Endothelial cell (in vitro differentiated cells): ENCODE data around the gene SND1. TPM values are rescaled to one million over a fixed set of nuclear protein-coding genes. Genes with fewer than 3 reads are reported as not detected.

Source experiments
- DNase-seq: peaks from one replicate; pipeline ENCODE4 v3.0.0; 2021; ENCODE audit warnings: low spot score
- H3K27ac Mint-ChIP-seq: one replicate; pipeline ENCODE4 v1.8.0; 2021; ENCODE audit warnings: mixed read lengths, inconsistent platforms; ENCODE audit not compliant: unreplicated experiment
- H3K27me3 Mint-ChIP-seq: one replicate; pipeline ENCODE4 v1.8.0; 2021; ENCODE audit warnings: mild to moderate bottlenecking, moderate library complexity, mixed read lengths, inconsistent platforms; ENCODE audit not compliant: unreplicated experiment
- H3K36me3 Mint-ChIP-seq: one replicate; pipeline ENCODE4 v1.8.0; 2021; ENCODE audit warnings: mild to moderate bottlenecking, low read depth, mixed read lengths, inconsistent platforms; ENCODE audit not compliant: unreplicated experiment
- H3K4me1 Mint-ChIP-seq: one replicate; pipeline ENCODE4 v1.8.0; 2021; ENCODE audit warnings: mild to moderate bottlenecking, mixed read lengths, inconsistent platforms; ENCODE audit not compliant: unreplicated experiment
- H3K4me3 Mint-ChIP-seq: one replicate; pipeline ENCODE4 v1.8.0; 2021; ENCODE audit warnings: mild to moderate bottlenecking, mixed read lengths, inconsistent platforms; ENCODE audit not compliant: unreplicated experiment
- H3K9me3 Mint-ChIP-seq: one replicate; pipeline ENCODE4 v1.8.0; 2021; ENCODE audit warnings: mixed read lengths, inconsistent platforms; ENCODE audit not compliant: unreplicated experiment
- total RNA-seq: library from RNA; stranded (reverse); fragmentation: NEBNext Ultra II Directional; extraction: Animal tissue kit (Norgen Biotek cat#: 25700); gene quantifications from one replicate; pipeline ENCODE4 v1.2.1, GENCODE V29; 2021; ENCODE audit not compliant: unreplicated experiment
- TF ChIP-seq, protein P1 (sequence below): fragments of 200-600 bp; sonication (generic); IDR thresholded peaks from one replicate; pipeline ENCODE4 v1.5.0; 2021; ENCODE audit warnings: antibody characterized with exemption; ENCODE audit not compliant: unreplicated experiment

SND1 gene
- total RNA-seq, 1 donor from 2014 or later: 375 TPM

DNA sequence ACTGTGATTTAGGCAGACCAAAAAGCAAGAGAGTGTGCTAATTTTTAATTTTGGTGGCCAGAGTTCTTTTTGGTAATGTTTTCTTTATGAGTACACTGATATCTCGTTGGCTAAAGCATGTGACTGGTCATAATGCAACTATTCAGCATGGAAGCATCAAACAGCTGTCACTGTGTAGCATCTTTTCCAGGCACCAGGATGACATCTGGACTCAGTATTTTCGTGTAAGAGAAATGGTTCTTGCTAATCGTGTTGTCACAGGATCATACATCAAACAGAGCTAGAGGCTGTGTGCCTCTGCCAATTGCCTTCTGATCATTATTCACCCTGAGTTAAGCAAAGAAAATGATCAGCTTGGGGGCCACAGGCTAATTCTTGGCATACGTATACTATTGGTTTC, 118.9 kb downstream of the SND1 start:
- H3K9me3 Mint-ChIP-seq: no peaks in the 10 kb centered on the region
- peaks cover 36% of the 10 kb centered on the region for H3K4me1 Mint-ChIP-seq
- H3K27me3 Mint-ChIP-seq: peaks cover 1% of the 10 kb centered on the region
- H3K36me3 Mint-ChIP-seq: peaks cover 11% of the 10 kb centered on the region
- no peak overlapping the region for H3K4me3 Mint-ChIP-seq
- TF ChIP-seq, protein P1, sequence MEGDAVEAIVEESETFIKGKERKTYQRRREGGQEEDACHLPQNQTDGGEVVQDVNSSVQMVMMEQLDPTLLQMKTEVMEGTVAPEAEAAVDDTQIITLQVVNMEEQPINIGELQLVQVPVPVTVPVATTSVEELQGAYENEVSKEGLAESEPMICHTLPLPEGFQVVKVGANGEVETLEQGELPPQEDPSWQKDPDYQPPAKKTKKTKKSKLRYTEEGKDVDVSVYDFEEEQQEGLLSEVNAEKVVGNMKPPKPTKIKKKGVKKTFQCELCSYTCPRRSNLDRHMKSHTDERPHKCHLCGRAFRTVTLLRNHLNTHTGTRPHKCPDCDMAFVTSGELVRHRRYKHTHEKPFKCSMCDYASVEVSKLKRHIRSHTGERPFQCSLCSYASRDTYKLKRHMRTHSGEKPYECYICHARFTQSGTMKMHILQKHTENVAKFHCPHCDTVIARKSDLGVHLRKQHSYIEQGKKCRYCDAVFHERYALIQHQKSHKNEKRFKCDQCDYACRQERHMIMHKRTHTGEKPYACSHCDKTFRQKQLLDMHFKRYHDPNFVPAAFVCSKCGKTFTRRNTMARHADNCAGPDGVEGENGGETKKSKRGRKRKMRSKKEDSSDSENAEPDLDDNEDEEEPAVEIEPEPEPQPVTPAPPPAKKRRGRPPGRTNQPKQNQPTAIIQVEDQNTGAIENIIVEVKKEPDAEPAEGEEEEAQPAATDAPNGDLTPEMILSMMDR: no peak
- H3K27ac Mint-ChIP-seq: no peak overlapping the region
- no peak for DNase-seq

DNA sequence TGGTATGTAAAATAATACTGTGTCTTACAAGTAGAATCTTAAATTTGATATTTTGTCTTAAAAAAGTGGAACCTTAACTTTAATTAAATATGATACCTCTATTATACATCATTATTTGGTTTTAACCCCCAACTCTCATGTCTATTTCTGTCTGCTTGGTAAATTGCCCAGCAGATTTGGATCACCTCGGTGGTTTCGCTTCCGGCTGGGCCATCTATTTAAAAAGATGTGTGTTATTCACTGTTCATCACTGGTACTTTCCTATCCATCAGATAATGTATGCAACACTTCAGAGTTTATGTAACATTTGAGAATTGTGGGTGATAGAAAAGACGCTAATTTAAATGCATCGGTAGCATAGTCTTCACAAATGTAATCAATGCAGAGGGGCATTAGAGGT, 119.7 kb downstream of the SND1 start:
- Mint-ChIP-seq H3K27ac (no peak overlapping the region), H3K4me3 (no peak overlapping the region), H3K9me3 (no peaks in the 10 kb centered on the region), H3K4me1 (peaks cover 33% of the 10 kb centered on the region), H3K36me3 (peaks cover 10% of the 10 kb centered on the region), H3K27me3 (peaks cover 1% of the 10 kb centered on the region)
- DNase-seq: no peak
- TF ChIP-seq, protein P1: no peak

DNA sequence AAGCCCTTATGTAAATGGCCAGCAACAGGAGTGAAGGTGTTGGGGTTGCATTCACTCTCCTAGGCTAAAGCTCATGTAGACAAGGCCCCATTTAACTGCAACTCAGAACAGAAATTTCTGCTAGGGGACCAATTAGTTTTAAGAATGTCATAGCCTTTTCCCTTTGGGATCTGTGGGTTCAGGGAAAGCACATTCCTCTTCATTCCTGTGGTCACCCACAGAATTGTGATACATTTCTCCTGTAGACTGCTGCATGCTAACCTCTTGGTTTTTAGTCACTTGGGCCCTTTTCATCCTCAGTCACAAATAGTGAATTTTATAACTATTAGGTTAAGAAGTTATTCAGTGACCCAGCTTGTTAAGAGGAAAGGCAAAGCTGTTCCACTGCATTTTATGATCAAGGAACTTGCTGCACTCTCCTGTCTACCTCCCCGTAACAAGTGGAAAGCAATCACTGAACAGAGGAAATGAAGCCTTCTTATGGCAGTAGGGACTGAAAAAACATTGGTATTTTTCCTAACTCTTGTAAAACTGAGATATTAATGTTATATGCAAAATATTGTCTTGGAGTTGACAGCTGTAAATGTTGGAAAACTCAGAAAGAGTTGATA, 124.9 kb downstream of the SND1 start:
- Mint-ChIP-seq H3K4me1 (peaks cover 38% of the 10 kb centered on the region), H3K27ac (no peak overlapping the region), H3K9me3 (no peaks in the 10 kb centered on the region), H3K4me3 (no peak overlapping the region), H3K36me3 (peaks cover 4% of the 10 kb centered on the region), H3K27me3 (peaks cover 6% of the 10 kb centered on the region)
- no peak for DNase-seq
- TF ChIP-seq, protein P1: no peak

DNA sequence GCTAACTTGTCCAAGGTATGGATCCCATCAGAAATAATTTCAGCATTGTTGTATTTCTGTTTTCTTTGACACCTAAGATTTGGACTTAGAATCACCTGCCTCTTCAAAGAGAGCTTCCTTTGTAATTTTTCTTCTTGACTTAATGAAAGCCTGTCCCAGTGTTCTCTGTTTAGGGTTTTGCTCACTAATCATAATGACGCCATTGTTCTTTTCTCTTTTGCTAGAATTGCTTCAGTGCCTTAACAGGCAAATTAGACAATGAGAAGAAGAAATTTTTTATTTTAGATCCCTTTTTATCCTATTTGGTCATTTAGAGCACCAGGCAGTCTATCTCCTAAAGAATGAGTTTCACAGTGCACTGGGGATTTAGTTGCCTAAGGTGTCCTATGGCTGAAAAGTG, 128.5 kb downstream of the SND1 start:
- Mint-ChIP-seq H3K36me3 (peaks cover 4% of the 10 kb centered on the region), H3K27ac (no peak overlapping the region), H3K27me3 (peaks cover 4% of the 10 kb centered on the region), H3K9me3 (no peaks in the 10 kb centered on the region), H3K4me1 (peaks cover 70% of the 10 kb centered on the region), H3K4me3 (no peak overlapping the region)
- DNase-seq: no peak
- TF ChIP-seq, protein P1: no peak

DNA sequence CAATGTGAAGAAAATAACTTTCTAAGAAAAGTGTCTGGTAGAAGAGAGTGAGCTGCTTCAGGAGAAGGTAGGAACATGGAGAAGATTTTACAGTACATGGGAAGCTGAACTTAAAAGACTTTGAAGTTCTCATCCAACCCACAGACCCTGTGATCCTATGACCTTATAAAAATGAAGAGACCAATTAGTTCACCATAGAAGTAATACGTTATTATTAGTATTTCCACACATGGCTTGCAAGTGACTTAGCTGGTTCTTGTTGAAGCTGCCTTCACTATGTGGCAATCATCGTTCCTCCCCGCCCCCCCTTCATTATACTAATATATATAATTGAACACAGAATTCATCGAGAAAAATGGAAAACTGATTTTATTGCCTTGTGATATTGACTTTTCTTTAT, 129.1 kb downstream of the SND1 start:
- Mint-ChIP-seq H3K27me3 (peaks cover 4% of the 10 kb centered on the region), H3K4me3 (no peak overlapping the region), H3K4me1 (peaks cover 76% of the 10 kb centered on the region), H3K36me3 (peaks cover 4% of the 10 kb centered on the region), H3K27ac (no peak overlapping the region), H3K9me3 (no peaks in the 10 kb centered on the region)
- no peak for DNase-seq
- TF ChIP-seq, protein P1: no peak
